HepG2 (cell line): ENCODE results near the gene DNAJC5. TPM values are rescaled to one million over a fixed set of nuclear protein-coding genes. Genes with fewer than 3 reads are reported as not detected.

Source experiments
- ARNT ChIP-seq: fragments of 450-650 bp; IDR thresholded peaks from 2 replicates; pipeline ENCODE4 v1.6.1; 2017
- CC2D1A ChIP-seq: sonication (generic); formaldehyde crosslinking; IDR thresholded peaks from 2 replicates; pipeline ENCODE4 v1.8.1; 2023; ENCODE audit warnings: mild to moderate bottlenecking, missing genetic modification reagents
- CENPBD1 ChIP-seq: sonication (generic); formaldehyde crosslinking; IDR thresholded peaks from 2 replicates; pipeline ENCODE4 v1.8.0; 2022; ENCODE audit warnings: missing genetic modification reagents, low read depth, mild to moderate bottlenecking, borderline replicate concordance
- HNF1A ChIP-seq, 2 experiments: sonication (generic) in 1 of 2; formaldehyde crosslinking in 1 of 2; IDR thresholded peaks; 2 replicates each; pipeline versions ENCODE4 v1.4.0 to v1.6.1; 2016 to 2020; ENCODE audit warnings: borderline replicate concordance in 1 of 2, low read depth in 1 of 2, mild to moderate bottlenecking in 1 of 2, missing genetic modification reagents in 1 of 2
- KMT2B ChIP-seq: IDR thresholded peaks from 2 replicates; pipeline ENCODE4 v1.6.1; 2016; ENCODE audit warnings: missing genetic modification reagents, missing compliant biosample characterization
- MATR3 ChIP-seq: sonication (generic); formaldehyde crosslinking; IDR thresholded peaks from 2 replicates; pipeline ENCODE4 v1.4.0; 2020; ENCODE audit warnings: missing genetic modification reagents
- NFRKB ChIP-seq: fragments of 450-650 bp; IDR thresholded peaks from 2 replicates; pipeline ENCODE4 v1.6.1; 2017
- NR0B2 ChIP-seq: sonication (generic); formaldehyde crosslinking; IDR thresholded peaks from 2 replicates; pipeline ENCODE4 v1.4.0; 2020; ENCODE audit warnings: mild to moderate bottlenecking, missing genetic modification reagents
- RBM39 ChIP-seq: fragments of 200-400 bp; formaldehyde crosslinking; IDR thresholded peaks from one replicate; pipeline ENCODE4 v1.6.1; 2018; ENCODE audit warnings: antibody characterized with exemption, mild to moderate bottlenecking, low read depth, low read length; ENCODE audit not compliant: poor library complexity, severe bottlenecking
- TRIM22 ChIP-seq: fragments of 450-650 bp; IDR thresholded peaks from 2 replicates; pipeline ENCODE4 v1.6.1; 2017
- ZBTB8A ChIP-seq: sonication (generic); formaldehyde crosslinking; IDR thresholded peaks from 2 replicates; pipeline ENCODE4 v1.4.0; 2020; ENCODE audit warnings: mild to moderate bottlenecking, low read depth, missing genetic modification reagents, borderline replicate concordance
- ZEB1 ChIP-seq: IDR thresholded peaks from 2 replicates; pipeline ENCODE4 v1.6.1; 2012; ENCODE audit warnings: mild to moderate bottlenecking, low read depth, inconsistent platforms; ENCODE audit not compliant: insufficient replicate concordance
- ZMAT3 ChIP-seq: sonication (generic); formaldehyde crosslinking; conservative IDR thresholded peaks from 2 replicates; pipeline ENCODE4 v1.7.0; 2021; ENCODE audit warnings: missing genetic modification reagents
- ZNF296 ChIP-seq: sonication (generic); formaldehyde crosslinking; conservative IDR thresholded peaks from 2 replicates; pipeline ENCODE4 v1.5.0; 2020; ENCODE audit warnings: mild to moderate bottlenecking, missing genetic modification reagents
- ZNF331 ChIP-seq: sonication (generic); formaldehyde crosslinking; IDR thresholded peaks from 2 replicates; pipeline ENCODE4 v1.4.0; 2020; ENCODE audit warnings: missing genetic modification reagents
- ZNF44 ChIP-seq: sonication (generic); formaldehyde crosslinking; IDR thresholded peaks from 2 replicates; pipeline ENCODE4 v1.5.1; 2020; ENCODE audit warnings: mild to moderate bottlenecking, missing genetic modification reagents
- ZNF569 ChIP-seq: sonication (generic); formaldehyde crosslinking; IDR thresholded peaks from 2 replicates; pipeline ENCODE4 v1.5.0; 2020; ENCODE audit warnings: mild to moderate bottlenecking, missing genetic modification reagents, moderate library complexity, borderline replicate concordance
- ZNF574 ChIP-seq: sonication (generic); formaldehyde crosslinking; IDR thresholded peaks from 2 replicates; pipeline ENCODE4 v1.4.0; 2020; ENCODE audit warnings: missing genetic modification reagents
- ZNF724P ChIP-seq: sonication (generic); formaldehyde crosslinking; IDR thresholded peaks from 2 replicates; pipeline ENCODE4 v1.8.0; 2022; ENCODE audit warnings: missing genetic modification reagents, borderline replicate concordance
- polyA plus RNA-seq, 8 experiments: library from polyadenylated mRNA; depleted of rRNA in 3 of 8; stranded (reverse) in 7 of 8; unstranded in 1 of 8; fragments of >200 nt; fragmentation: Illumina TruSeq in 4 of 8; extraction: Trizol in 4 of 8; gene quantifications; 2 replicates each; pipeline versions ENCODE4 v1.2.1 to v1.2.3, GENCODE V29; 2011 to 2016; ENCODE audit warnings: low read depth in 4 of 8, missing spikeins in 1 of 8, mixed read lengths in 1 of 8; ENCODE audit not compliant: insufficient read depth in 1 of 8
- total RNA-seq, 5 experiments: library from RNA; depleted of rRNA; stranded (reverse); fragments of >200 nt; fragmentation: Illumina TruSeq; extraction: Trizol; gene quantifications; 2 replicates each; pipeline ENCODE4 v1.2.3, GENCODE V29; 2016; ENCODE audit warnings: low read depth in 1 of 5

Gene DNAJC5
- total and polyA plus RNA-seq, 2 of the 13 experiments (the other 11 are each of a cell fraction or from before 2014, with no cell fraction given): 42.8 to 64.5 TPM

- TF ChIP-seq CC2D1A (CRISPR knock-in tag) (peak; percentile 89; the same call in 1 of the 2 replicates), NFRKB (no peak), ZEB1 (peak; percentile 20), ZBTB8A (CRISPR knock-in tag) (peak; percentile 46; the same call in 1 of the 2 replicates), NR0B2 (CRISPR knock-in tag) (peak; percentile 98), HNF1A (IDR thresholded peaks at IDR 0.05; ENCODE audit: low read depth) (peak; percentile 60; the same call in 1 of the 2 replicates), HNF1A (CRISPR knock-in tag; IDR thresholded peaks at IDR 0.05; ENCODE audit: borderline replicate concordance) (peak; percentile 93), MATR3 (CRISPR knock-in tag) (no peak; the same call in 1 of the 2 replicates), TRIM22 (no peak), ZNF296 (CRISPR knock-in tag) (peak; percentile 91), ZNF44 (CRISPR knock-in tag) (no peak), ZNF569 (CRISPR knock-in tag) (no peak), ZMAT3 (peak; percentile 99), ZNF331 (CRISPR knock-in tag) (peak; percentile 94), ZNF724P (CRISPR knock-in tag) (peak; percentile 98), ZNF574 (CRISPR knock-in tag) (peak; percentile 99), RBM39 (peak; percentile 99), CENPBD1 (CRISPR knock-in tag) (no peak; the same call in 1 of the 2 replicates), KMT2B (CRISPR knock-in tag) (peak; percentile 99), ARNT (no peak)
These were observed 86.1 kb downstream of the DNAJC5 start, which contains the start of gene PRPF6 (continued) for GRCh38 chr20:63980806-63981728.
